A549 (cell line): Measurements from ENCODE around the gene DACH1. TPM values are rescaled to one million over a fixed set of nuclear protein-coding genes. Genes with fewer than 3 reads are reported as not detected.

Experiments
- ATAC-seq, 2 experiments: fragments of 200-7000 bp in 1 of 2; fragments of >200 bp in 1 of 2; cut with Nextera tagmentation in 1 of 2; cut with Tn5 transposase in 1 of 2; 3 replicates each; pipeline versions ENCODE4 v1.8.0 to v1.9.1; 2018 to 2020; ENCODE audit warnings: mild to moderate bottlenecking in 1 of 2, moderate library complexity in 1 of 2
- CTCF ChIA-PET: fragments of 300-600 bp; sonication (Branson Sonifier 250); formaldehyde crosslinking; extraction: SDS; loops from one replicate; lab custom pipeline; 2021; ENCODE audit warnings: antibody characterized with exemption, inconsistent platforms; lab: Yijun Ruan, JAX
- POLR2A ChIA-PET: fragments of 350-600 bp; formaldehyde crosslinking; extraction: SDS; loops from one replicate; lab custom pipeline; 2021; ENCODE audit warnings: antibody characterized with exemption, inconsistent platforms; lab: Yijun Ruan, JAX
- DNase-seq, 2 experiments: peaks; one replicate each; pipeline versions ENCODE4 v3.0.0 to v3.0.0-alpha.2; 2011 to 2016; ENCODE audit warnings: low read depth in 1 of 2, low spot score in 1 of 2
- FAIRE-seq: peaks from 2 replicates; lab custom pipeline; 2011; peaks lifted over from hg19 to GRCh38; lab: Jason Lieb, UNC
- H3K27ac ChIP-seq, 2 experiments: fragments of >200 bp; sonication (Bioruptor Twin); formaldehyde crosslinking; 3 replicates each; pipeline ENCODE4 v1.5.1; 2016 to 2017
- H3K4me1 ChIP-seq: fragments of >200 bp; sonication (Bioruptor Twin); formaldehyde crosslinking; 3 replicates; pipeline ENCODE4 v1.6.1; 2016
- H3K4me2 ChIP-seq: fragments of >200 bp; sonication (Bioruptor Twin); formaldehyde crosslinking; 3 replicates; pipeline ENCODE4 v1.6.1; 2016
- H3K4me3 ChIP-seq: fragments of >200 bp; sonication (Bioruptor Twin); formaldehyde crosslinking; 3 replicates; pipeline ENCODE4 v1.5.1; 2016
- H3K9me3 ChIP-seq: fragments of >200 bp; sonication (Bioruptor Twin); formaldehyde crosslinking; 3 replicates; pipeline ENCODE4 v1.6.1; 2016
- BHLHE40 ChIP-seq: IDR thresholded peaks from 2 replicates; pipeline ENCODE4 v1.6.1; 2012; ENCODE audit warnings: low read depth, low read length, inconsistent platforms
- CBX8 ChIP-seq: fragments of 200-600 bp; sonication (generic); IDR thresholded peaks from 2 replicates; pipeline ENCODE4 v1.6.1; 2016
- CEBPB ChIP-seq, 2 experiments: fragments of >200 bp in 1 of 2; sonication (Bioruptor Twin) in 1 of 2; formaldehyde crosslinking in 1 of 2; IDR thresholded peaks; 2 replicates each; pipeline ENCODE4 v1.6.1; 2012 to 2016
- EHF ChIP-seq: fragments of 250-450 bp; sonication (Bioruptor Pico); IDR thresholded peaks from 2 replicates; pipeline ENCODE4 v1.5.0; 2020; ENCODE audit warnings: mild to moderate bottlenecking
- EP300 ChIP-seq, 2 experiments: fragments of >200 bp; sonication (Bioruptor Twin); formaldehyde crosslinking; IDR thresholded peaks; 2 replicates in 1 of 2; 3 replicates in 1 of 2; pipeline ENCODE4 v1.6.1; 2016 to 2017
- ESRRA ChIP-seq: fragments of 150-350 bp; IDR thresholded peaks from 2 replicates; pipeline ENCODE4 v1.6.1; 2014; ENCODE audit warnings: mild to moderate bottlenecking, low read length, borderline replicate concordance
- FOSB ChIP-seq: fragments of 250-450 bp; sonication (Bioruptor Pico); IDR thresholded peaks from 2 replicates; pipeline ENCODE4 v1.5.0; 2020; ENCODE audit warnings: mild to moderate bottlenecking, moderate library complexity
- GATA3 ChIP-seq: IDR thresholded peaks from 2 replicates; pipeline ENCODE4 v1.6.1; 2012; ENCODE audit warnings: borderline replicate concordance
- HEYL ChIP-seq: fragments of 250-450 bp; sonication (Bioruptor Pico); IDR thresholded peaks from 2 replicates; pipeline ENCODE4 v1.8.0; 2021; ENCODE audit warnings: mild to moderate bottlenecking, moderate library complexity
- HOXA7 ChIP-seq: fragments of 250-450 bp; sonication (Bioruptor Pico); IDR thresholded peaks from 2 replicates; pipeline ENCODE4 v1.5.0; 2020; ENCODE audit warnings: mild to moderate bottlenecking, moderate library complexity
- MAFK ChIP-seq: fragments of 450-650 bp; IDR thresholded peaks from 2 replicates; pipeline ENCODE4 v1.6.1; 2014; ENCODE audit not compliant: partially characterized antibody
- MAZ ChIP-seq: fragments of 150-350 bp; IDR thresholded peaks from 2 replicates; pipeline ENCODE4 v1.6.1; 2014; ENCODE audit warnings: antibody characterized with exemption, low read depth, low read length, borderline replicate concordance
- NR3C1 ChIP-seq: fragments of >200 bp; sonication (Bioruptor Twin); formaldehyde crosslinking; IDR thresholded peaks from 3 replicates; pipeline ENCODE4 v1.6.1; 2017
- PBX3 ChIP-seq: IDR thresholded peaks from 2 replicates; pipeline ENCODE4 v1.6.1; 2012
- POLR2A ChIP-seq: IDR thresholded peaks from 2 replicates; pipeline ENCODE4 v1.6.1; 2012; ENCODE audit warnings: mild to moderate bottlenecking, low read length
- RAD21 ChIP-seq, 2 experiments: fragments of >200 bp in 1 of 2; sonication (Bioruptor Twin) in 1 of 2; formaldehyde crosslinking in 1 of 2; IDR thresholded peaks in 1 of 2; conservative IDR thresholded peaks in 1 of 2; 2 replicates in 1 of 2; 3 replicates in 1 of 2; pipeline ENCODE4 v1.6.1; 2012 to 2018; ENCODE audit warnings: inconsistent platforms in 1 of 2
- RARB ChIP-seq: fragments of 250-450 bp; sonication (Bioruptor Pico); IDR thresholded peaks from 2 replicates; pipeline ENCODE4 v1.8.0; 2021; ENCODE audit warnings: mild to moderate bottlenecking, moderate library complexity
- RNF2 ChIP-seq: fragments of 200-600 bp; sonication (generic); IDR thresholded peaks from 2 replicates; pipeline ENCODE4 v1.6.1; 2016; ENCODE audit warnings: low read depth, mild to moderate bottlenecking, antibody characterized with exemption, moderate library complexity, borderline replicate concordance
- TFCP2L1 ChIP-seq: fragments of 250-450 bp; sonication (Bioruptor Pico); IDR thresholded peaks from 2 replicates; pipeline ENCODE4 v1.5.0; 2021; ENCODE audit warnings: mild to moderate bottlenecking
- USF2 ChIP-seq: fragments of 450-650 bp; IDR thresholded peaks from 2 replicates; pipeline ENCODE4 v1.6.1; 2014; ENCODE audit warnings: antibody characterized with exemption
- ZC3H11A ChIP-seq: fragments of 450-650 bp; IDR thresholded peaks from 2 replicates; pipeline ENCODE4 v1.6.1; 2014; ENCODE audit warnings: antibody characterized with exemption, mild to moderate bottlenecking
- ZFP36 ChIP-seq: fragments of 450-650 bp; IDR thresholded peaks from 2 replicates; pipeline ENCODE4 v1.6.1; 2014; ENCODE audit warnings: borderline replicate concordance; ENCODE audit not compliant: partially characterized antibody
- ZNF302 ChIP-seq: fragments of 250-450 bp; sonication (Bioruptor Pico); IDR thresholded peaks from 2 replicates; pipeline ENCODE4 v1.9.0; 2021; ENCODE audit warnings: inconsistent platforms, mild to moderate bottlenecking, moderate library complexity
- WGBS: methylation state at CpG from one replicate; pipeline ENCODE4 v1.1.6; 2017; ENCODE audit errors: missing lambda C conversion rate; 5-methylcytosine and 5-hydroxymethylcytosine counted together
- polyA plus RNA-seq, 4 experiments: library from polyadenylated mRNA; depleted of rRNA in 3 of 4; stranded (reverse); fragments of >200 nt; fragmentation: RNase III in 1 of 4; extraction: RNeasy Plus Mini Kit Qiagen cat#74134 plus additional on column Dnase treatment in 1 of 4; gene quantifications; 2 replicates in 3 of 4; 3 replicates in 1 of 4; pipeline ENCODE4 v1.2.3, GENCODE V29; 2011 to 2017
- TF ChIP-seq, protein P1 (sequence below): fragments of >200 bp; sonication (Bioruptor Twin); formaldehyde crosslinking; IDR thresholded peaks from 3 replicates; pipeline ENCODE4 v1.6.1; 2016
- TF ChIP-seq, protein P2 (sequence below): fragments of >200 bp; sonication (Bioruptor Twin); formaldehyde crosslinking; IDR thresholded peaks from 2 replicates; pipeline ENCODE4 v1.6.1; 2016
- TF ChIP-seq, protein P3 (sequence below): fragments of 200-600 bp; sonication (generic); IDR thresholded peaks from 2 replicates; pipeline ENCODE4 v1.6.1; 2016; ENCODE audit warnings: antibody characterized with exemption, mild to moderate bottlenecking, moderate library complexity
- TF ChIP-seq, protein P4 (sequence below): fragments of >200 bp; sonication (Bioruptor Twin); formaldehyde crosslinking; IDR thresholded peaks from 3 replicates; pipeline ENCODE4 v1.5.1; 2016

DACH1 gene
- polyA plus RNA-seq, 2 of the 4 experiments (the other 2 are of a cell fraction): not detected

GRCh38 chr13:71704656-71705055, 162.3 kb downstream of the DACH1 start:
- TF ChIP-seq EP300 (IDR thresholded peaks at IDR 0.05) (no peak), ESRRA (no peak), GATA3 (no peak), USF2 (no peak), ZC3H11A (no peak), RARB (CRISPR knock-in tag) (no peak), FOSB (CRISPR knock-in tag) (no peak), MAZ (no peak), MAFK (no peak), RAD21 (conservative IDR thresholded peaks at IDR 0.05 in 1 of 2, IDR thresholded peaks at IDR 0.05 in 1 of 2) (no peak), ZNF302 (no peak)
- TF ChIP-seq, protein P1, sequence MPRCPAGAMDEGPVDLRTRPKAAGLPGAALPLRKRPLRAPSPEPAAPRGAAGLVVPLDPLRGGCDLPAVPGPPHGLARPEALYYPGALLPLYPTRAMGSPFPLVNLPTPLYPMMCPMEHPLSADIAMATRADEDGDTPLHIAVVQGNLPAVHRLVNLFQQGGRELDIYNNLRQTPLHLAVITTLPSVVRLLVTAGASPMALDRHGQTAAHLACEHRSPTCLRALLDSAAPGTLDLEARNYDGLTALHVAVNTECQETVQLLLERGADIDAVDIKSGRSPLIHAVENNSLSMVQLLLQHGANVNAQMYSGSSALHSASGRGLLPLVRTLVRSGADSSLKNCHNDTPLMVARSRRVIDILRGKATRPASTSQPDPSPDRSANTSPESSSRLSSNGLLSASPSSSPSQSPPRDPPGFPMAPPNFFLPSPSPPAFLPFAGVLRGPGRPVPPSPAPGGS: no peak
- TF ChIP-seq, protein P2, sequence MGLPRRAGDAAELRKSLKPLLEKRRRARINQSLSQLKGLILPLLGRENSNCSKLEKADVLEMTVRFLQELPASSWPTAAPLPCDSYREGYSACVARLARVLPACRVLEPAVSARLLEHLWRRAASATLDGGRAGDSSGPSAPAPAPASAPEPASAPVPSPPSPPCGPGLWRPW: no peak
- TF ChIP-seq, all 56 proteins: peak for 0
- 0% methylated on average over 4 of the region's 4 CpGs for WGBS
- no peak overlapping the region for H3K4me2 ChIP-seq
- FAIRE-seq (no peak), DNase-seq (no peak), ATAC-seq (no peak)
- POLR2A ChIA-PET: no interaction called here
- no peak overlapping the region for H3K4me3 ChIP-seq
- no peaks in the 10 kb centered on the region for H3K9me3 ChIP-seq
- CTCF ChIA-PET: no interaction called here
- no peak overlapping the region for H3K27ac ChIP-seq
- H3K4me1 ChIP-seq: no peaks in the 10 kb centered on the region

DNA sequence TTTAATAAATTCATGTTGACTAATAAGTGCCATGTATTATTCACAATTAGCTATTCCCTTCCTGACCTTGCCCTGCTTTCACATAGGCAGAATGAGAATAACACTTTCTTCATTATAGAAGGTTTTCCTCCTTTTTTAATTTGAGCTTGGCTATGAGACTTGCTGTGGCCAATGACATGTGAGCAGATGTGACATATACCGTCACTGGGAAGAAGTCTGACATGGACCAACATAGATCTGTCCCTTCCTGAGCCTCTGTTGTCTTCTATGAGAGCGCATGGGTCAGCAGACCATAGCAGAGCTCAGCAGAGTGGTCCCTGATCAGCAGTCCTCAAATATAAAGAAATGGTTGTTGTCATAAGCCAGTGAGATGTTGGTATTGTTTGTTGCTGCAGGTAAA, 163.9 kb downstream of the DACH1 start:
- POLR2A ChIA-PET: no interaction called here

More for the DNA sequence above, 163.9 kb downstream of the DACH1 start:
- Histone ChIP-seq H3K4me1 (no peaks in the 10 kb centered on the region), H3K9me3 (no peaks in the 10 kb centered on the region), H3K4me3 (no peak overlapping the region), H3K4me2 (no peak overlapping the region), H3K27ac (no peak overlapping the region)
- DNase-seq: no peak
- CTCF ChIA-PET: interaction anchor here (0.6 kb wide), 1 partner anchor 781 kb away, joined by 3 read pairs; no protein-coding TSS in a partner anchor
- no peak for TF ChIP-seq ESRRA
- TF ChIP-seq RNF2: no peak
- TF ChIP-seq CBX8: no peak
- TF ChIP-seq, protein P3, sequence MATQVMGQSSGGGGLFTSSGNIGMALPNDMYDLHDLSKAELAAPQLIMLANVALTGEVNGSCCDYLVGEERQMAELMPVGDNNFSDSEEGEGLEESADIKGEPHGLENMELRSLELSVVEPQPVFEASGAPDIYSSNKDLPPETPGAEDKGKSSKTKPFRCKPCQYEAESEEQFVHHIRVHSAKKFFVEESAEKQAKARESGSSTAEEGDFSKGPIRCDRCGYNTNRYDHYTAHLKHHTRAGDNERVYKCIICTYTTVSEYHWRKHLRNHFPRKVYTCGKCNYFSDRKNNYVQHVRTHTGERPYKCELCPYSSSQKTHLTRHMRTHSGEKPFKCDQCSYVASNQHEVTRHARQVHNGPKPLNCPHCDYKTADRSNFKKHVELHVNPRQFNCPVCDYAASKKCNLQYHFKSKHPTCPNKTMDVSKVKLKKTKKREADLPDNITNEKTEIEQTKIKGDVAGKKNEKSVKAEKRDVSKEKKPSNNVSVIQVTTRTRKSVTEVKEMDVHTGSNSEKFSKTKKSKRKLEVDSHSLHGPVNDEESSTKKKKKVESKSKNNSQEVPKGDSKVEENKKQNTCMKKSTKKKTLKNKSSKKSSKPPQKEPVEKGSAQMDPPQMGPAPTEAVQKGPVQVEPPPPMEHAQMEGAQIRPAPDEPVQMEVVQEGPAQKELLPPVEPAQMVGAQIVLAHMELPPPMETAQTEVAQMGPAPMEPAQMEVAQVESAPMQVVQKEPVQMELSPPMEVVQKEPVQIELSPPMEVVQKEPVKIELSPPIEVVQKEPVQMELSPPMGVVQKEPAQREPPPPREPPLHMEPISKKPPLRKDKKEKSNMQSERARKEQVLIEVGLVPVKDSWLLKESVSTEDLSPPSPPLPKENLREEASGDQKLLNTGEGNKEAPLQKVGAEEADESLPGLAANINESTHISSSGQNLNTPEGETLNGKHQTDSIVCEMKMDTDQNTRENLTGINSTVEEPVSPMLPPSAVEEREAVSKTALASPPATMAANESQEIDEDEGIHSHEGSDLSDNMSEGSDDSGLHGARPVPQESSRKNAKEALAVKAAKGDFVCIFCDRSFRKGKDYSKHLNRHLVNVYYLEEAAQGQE: no peak
- TF ChIP-seq ZFP36: no peak
- TF ChIP-seq BHLHE40: no peak
- no peak for TF ChIP-seq MAZ
- no peak for TF ChIP-seq PBX3
- no peak for TF ChIP-seq MAFK
- TF ChIP-seq CEBPB (IDR thresholded peaks at IDR 0.05): no peak
- no peak for TF ChIP-seq HEYL (CRISPR knock-in tag)
- TF ChIP-seq, protein P4, sequence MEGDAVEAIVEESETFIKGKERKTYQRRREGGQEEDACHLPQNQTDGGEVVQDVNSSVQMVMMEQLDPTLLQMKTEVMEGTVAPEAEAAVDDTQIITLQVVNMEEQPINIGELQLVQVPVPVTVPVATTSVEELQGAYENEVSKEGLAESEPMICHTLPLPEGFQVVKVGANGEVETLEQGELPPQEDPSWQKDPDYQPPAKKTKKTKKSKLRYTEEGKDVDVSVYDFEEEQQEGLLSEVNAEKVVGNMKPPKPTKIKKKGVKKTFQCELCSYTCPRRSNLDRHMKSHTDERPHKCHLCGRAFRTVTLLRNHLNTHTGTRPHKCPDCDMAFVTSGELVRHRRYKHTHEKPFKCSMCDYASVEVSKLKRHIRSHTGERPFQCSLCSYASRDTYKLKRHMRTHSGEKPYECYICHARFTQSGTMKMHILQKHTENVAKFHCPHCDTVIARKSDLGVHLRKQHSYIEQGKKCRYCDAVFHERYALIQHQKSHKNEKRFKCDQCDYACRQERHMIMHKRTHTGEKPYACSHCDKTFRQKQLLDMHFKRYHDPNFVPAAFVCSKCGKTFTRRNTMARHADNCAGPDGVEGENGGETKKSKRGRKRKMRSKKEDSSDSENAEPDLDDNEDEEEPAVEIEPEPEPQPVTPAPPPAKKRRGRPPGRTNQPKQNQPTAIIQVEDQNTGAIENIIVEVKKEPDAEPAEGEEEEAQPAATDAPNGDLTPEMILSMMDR: no peak
- no peak for TF ChIP-seq TFCP2L1 (CRISPR knock-in tag)
- no peak for TF ChIP-seq NR3C1
- no peak for TF ChIP-seq POLR2A
- TF ChIP-seq EHF (CRISPR knock-in tag): no peak
- no peak for TF ChIP-seq HOXA7 (CRISPR knock-in tag)
- no peak for TF ChIP-seq EP300 (IDR thresholded peaks at IDR 0.05)
- TF ChIP-seq ZNF302: no peak
- 27% methylated on average over 2 of the region's 2 CpGs for WGBS
- FAIRE-seq: no peak
- no peak for ATAC-seq
